ENCODE data around the gene JARID2. TPM values are rescaled to one million over a fixed set of nuclear protein-coding genes. Genes with fewer than 3 reads are reported as not detected.

JARID2 gene
- total and polyA plus RNA-seq, 3 donors from 2014 or later = 36.1 to 60.8 (median 53.7) TPM

GRCh38 chr6:15351631-15352030 lies 105.8 kb downstream of the JARID2 start:
- H3K27ac ChIP-seq = no peak overlapping the region
- no peaks in the 10 kb centered on the region for H3K36me3 ChIP-seq (ENCODE audit: low read depth, missing control alignments)
- TF ChIP-seq POLR2A (IDR thresholded peaks at IDR 0.05) = no peak
- TF ChIP-seq, protein P1, sequence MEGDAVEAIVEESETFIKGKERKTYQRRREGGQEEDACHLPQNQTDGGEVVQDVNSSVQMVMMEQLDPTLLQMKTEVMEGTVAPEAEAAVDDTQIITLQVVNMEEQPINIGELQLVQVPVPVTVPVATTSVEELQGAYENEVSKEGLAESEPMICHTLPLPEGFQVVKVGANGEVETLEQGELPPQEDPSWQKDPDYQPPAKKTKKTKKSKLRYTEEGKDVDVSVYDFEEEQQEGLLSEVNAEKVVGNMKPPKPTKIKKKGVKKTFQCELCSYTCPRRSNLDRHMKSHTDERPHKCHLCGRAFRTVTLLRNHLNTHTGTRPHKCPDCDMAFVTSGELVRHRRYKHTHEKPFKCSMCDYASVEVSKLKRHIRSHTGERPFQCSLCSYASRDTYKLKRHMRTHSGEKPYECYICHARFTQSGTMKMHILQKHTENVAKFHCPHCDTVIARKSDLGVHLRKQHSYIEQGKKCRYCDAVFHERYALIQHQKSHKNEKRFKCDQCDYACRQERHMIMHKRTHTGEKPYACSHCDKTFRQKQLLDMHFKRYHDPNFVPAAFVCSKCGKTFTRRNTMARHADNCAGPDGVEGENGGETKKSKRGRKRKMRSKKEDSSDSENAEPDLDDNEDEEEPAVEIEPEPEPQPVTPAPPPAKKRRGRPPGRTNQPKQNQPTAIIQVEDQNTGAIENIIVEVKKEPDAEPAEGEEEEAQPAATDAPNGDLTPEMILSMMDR (IDR thresholded peaks at IDR 0.05) = no peak
- intact Hi-C loops (cut with DNase I; ENCODE audit: low total_unique reads) = no loop called here
- DNase-seq = no peak
- H3K27me3 ChIP-seq = no peaks in the 10 kb centered on the region
- WGBS, 2 donors = 70 to 80% methylated on average over 3 of the region's 3 CpGs
- H3K4me1 ChIP-seq = peaks cover 12% of the 10 kb centered on the region
- H3K9me3 ChIP-seq = no peaks in the 10 kb centered on the region
- no peak overlapping the region for H3K4me3 ChIP-seq

GRCh38 chr6:15352220-15352619 lies 106.4 kb downstream of the JARID2 start:
- intact Hi-C loops (cut with DNase I; ENCODE audit: low total_unique reads) = no loop called here
- H3K4me1 ChIP-seq = peaks cover 12% of the 10 kb centered on the region

GRCh38 chr6:15352845-15353244 lies 107.0 kb downstream of the JARID2 start:
- intact Hi-C loops (cut with DNase I; ENCODE audit: low total_unique reads) = no loop called here

More at GRCh38 chr6:15352220-15352619, 106.4 kb downstream of the JARID2 start:
- Histone ChIP-seq H3K4me3 (no peak overlapping the region), H3K27me3 (no peaks in the 10 kb centered on the region), H3K27ac (no peak overlapping the region), H3K36me3 (ENCODE audit: low read depth, missing control alignments) (no peaks in the 10 kb centered on the region), H3K9me3 (no peaks in the 10 kb centered on the region)
- no peak for DNase-seq
- WGBS, 2 donors = 41 to 48% methylated on average over 4 of the region's 4 CpGs
- TF ChIP-seq, protein P1 (IDR thresholded peaks at IDR 0.05) = no peak
- TF ChIP-seq POLR2A (IDR thresholded peaks at IDR 0.05) = no peak

GRCh38 chr6:15355683-15356099 lies 109.8 kb downstream of the JARID2 start:
- no peaks in the 10 kb centered on the region for H3K9me3 ChIP-seq
- no peak overlapping the region for H3K4me3 ChIP-seq
- WGBS, 2 donors = 81 to 94% methylated on average over 9 to 10 of the region's 10 CpGs
- intact Hi-C loops (cut with DNase I; ENCODE audit: low total_unique reads) = no loop called here
- no peaks in the 10 kb centered on the region for H3K27me3 ChIP-seq
- no peaks in the 10 kb centered on the region for H3K36me3 ChIP-seq (ENCODE audit: low read depth, missing control alignments)
- no peak for DNase-seq
- no peak overlapping the region for H3K27ac ChIP-seq
- TF ChIP-seq, protein P1 (IDR thresholded peaks at IDR 0.05) = no peak
- no peak for TF ChIP-seq POLR2A (IDR thresholded peaks at IDR 0.05)
- peaks cover 12% of the 10 kb centered on the region for H3K4me1 ChIP-seq

More at GRCh38 chr6:15352845-15353244, 107.0 kb downstream of the JARID2 start:
- no peaks in the 10 kb centered on the region for H3K9me3 ChIP-seq
- no peak overlapping the region for H3K4me3 ChIP-seq
- H3K27me3 ChIP-seq = no peaks in the 10 kb centered on the region
- H3K4me1 ChIP-seq = peaks cover 12% of the 10 kb centered on the region
- H3K27ac ChIP-seq = no peak overlapping the region
- no peaks in the 10 kb centered on the region for H3K36me3 ChIP-seq (ENCODE audit: low read depth, missing control alignments)
- TF ChIP-seq, protein P1 (IDR thresholded peaks at IDR 0.05) = no peak
- no peak for TF ChIP-seq POLR2A (IDR thresholded peaks at IDR 0.05)
- no peak for DNase-seq
- WGBS, 2 donors = 79 to 82% methylated on average over 2 of the region's 2 CpGs

DNA sequence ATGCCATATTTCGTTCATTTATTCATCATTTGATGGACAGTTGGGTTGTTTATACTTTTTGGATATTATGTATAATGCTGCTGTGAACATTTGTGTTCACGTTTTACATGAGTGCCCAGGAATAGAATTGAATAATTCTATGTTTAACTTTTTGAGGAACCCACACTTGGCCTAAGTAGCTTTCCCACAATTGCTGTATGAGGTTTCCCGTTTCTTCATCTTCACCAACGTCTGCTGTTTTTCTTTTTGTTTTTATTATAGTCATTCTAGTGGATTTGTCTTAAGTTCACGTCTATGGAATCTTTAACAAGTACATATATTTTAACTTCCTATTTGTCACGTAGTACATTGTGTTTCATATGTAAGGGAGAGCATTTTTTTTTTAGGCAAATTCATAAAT lies 110.3 kb downstream of the JARID2 start:
- no peak overlapping the region for H3K27ac ChIP-seq
- intact Hi-C loops (cut with DNase I; ENCODE audit: low total_unique reads) = no loop called here
- H3K9me3 ChIP-seq = no peaks in the 10 kb centered on the region
- H3K36me3 ChIP-seq (ENCODE audit: low read depth, missing control alignments) = no peaks in the 10 kb centered on the region
- H3K27me3 ChIP-seq = no peaks in the 10 kb centered on the region
- peaks cover 9% of the 10 kb centered on the region for H3K4me1 ChIP-seq
- TF ChIP-seq, protein P1 (IDR thresholded peaks at IDR 0.05) = no peak
- no peak for TF ChIP-seq POLR2A (IDR thresholded peaks at IDR 0.05)
- 87 to 92% methylated on average over 6 of the region's 6 CpGs for WGBS, 2 donors
- no peak overlapping the region for H3K4me3 ChIP-seq
- no peak for DNase-seq

All from testis (tissue), 3 donors.